Left ventricle myocardium superior (tissue), 1 donor: ENCODE results near the gene FRAT1. TPM values are rescaled to one million over a fixed set of nuclear protein-coding genes. Genes with fewer than 3 reads are reported as not detected.

Source experiments
- ATAC-seq: fragments of 200-7000 bp; cut with Tn5 transposase; one replicate; pipeline ENCODE4 v1.9.1; 2020; ENCODE audit warnings: mild to moderate bottlenecking, moderate library complexity
- DNase-seq: peaks from one replicate; pipeline ENCODE4 v3.0.0-alpha.2; 2020
- intact Hi-C: fragments of 100-400 bp; cut with micrococcal nuclease; formaldehyde crosslinking; loops from one replicate; pipeline ENCODE4 v1.11.0; 2022
- total RNA-seq: library from RNA; stranded (reverse); fragmentation: NEBNext Ultra II Directional; extraction: Animal tissue kit (Norgen Biotek cat#: 25700); gene quantifications from one replicate; pipeline ENCODE4 v1.2.1, GENCODE V29; 2021
- donor health status: DM: no; HTN: yes; CAD: no; lungs with severe emphysema.

The FRAT1 gene
- total RNA-seq, 1 donor from 2014 or later: 6.8 TPM

DNA sequence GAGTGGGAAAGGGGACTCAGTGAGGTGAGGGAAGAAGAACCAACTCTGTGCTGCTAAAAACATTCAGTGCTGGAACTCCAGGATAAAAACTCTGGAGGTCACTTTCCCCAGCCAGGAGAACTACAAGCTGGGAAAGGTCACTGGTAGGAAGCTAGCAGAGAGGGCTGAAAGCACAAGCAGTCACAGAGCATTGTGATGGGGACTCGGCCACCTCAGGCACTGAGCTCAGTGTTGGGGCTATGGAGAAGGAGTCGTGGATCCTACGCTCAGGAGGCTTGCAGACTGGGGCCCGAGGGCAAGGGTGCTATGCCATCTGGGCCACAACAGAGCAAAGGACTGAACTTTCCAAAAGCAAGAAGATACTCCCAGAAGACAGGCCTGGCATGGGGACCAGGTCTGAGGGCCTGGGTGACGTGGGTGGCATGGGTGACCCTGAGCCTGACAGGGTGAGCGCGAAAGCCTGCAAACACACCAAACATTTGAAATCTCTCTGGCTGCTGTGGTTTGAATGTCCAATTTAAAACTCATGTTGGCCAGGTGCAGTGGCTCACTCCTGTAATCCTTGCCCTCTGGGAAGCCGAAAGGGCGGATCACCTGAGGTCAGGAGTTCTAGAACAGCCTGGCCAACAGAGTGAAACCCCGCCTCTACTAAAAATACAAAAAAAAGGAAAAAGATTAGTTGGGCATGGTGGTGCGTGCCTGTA is 16.8 kb upstream of the FRAT1 start:
- no peak for DNase-seq
- no peak for ATAC-seq
- intact Hi-C loops: no loop called here

DNA sequence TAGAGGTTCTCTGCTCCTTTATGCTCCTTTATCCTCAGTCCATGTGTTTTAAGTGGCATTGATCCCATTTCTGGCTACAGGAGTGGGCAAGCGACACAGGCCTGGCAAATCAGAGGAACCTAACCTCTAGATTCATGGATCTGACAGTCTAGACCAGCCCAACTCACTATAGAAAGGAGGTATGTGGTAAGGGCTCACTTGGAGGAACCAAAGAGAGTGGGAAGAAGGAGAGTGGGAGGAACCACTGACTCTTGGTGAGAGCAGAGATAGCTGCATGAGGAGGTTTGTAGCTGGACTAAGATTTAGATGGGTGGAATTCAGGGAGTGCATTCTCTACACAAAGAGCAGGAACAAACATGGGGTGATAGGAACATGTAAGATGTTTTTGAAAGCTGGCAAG is 11.6 kb upstream of the FRAT1 start:
- no peak for ATAC-seq
- intact Hi-C loops: no loop called here
- no peak for DNase-seq

DNA sequence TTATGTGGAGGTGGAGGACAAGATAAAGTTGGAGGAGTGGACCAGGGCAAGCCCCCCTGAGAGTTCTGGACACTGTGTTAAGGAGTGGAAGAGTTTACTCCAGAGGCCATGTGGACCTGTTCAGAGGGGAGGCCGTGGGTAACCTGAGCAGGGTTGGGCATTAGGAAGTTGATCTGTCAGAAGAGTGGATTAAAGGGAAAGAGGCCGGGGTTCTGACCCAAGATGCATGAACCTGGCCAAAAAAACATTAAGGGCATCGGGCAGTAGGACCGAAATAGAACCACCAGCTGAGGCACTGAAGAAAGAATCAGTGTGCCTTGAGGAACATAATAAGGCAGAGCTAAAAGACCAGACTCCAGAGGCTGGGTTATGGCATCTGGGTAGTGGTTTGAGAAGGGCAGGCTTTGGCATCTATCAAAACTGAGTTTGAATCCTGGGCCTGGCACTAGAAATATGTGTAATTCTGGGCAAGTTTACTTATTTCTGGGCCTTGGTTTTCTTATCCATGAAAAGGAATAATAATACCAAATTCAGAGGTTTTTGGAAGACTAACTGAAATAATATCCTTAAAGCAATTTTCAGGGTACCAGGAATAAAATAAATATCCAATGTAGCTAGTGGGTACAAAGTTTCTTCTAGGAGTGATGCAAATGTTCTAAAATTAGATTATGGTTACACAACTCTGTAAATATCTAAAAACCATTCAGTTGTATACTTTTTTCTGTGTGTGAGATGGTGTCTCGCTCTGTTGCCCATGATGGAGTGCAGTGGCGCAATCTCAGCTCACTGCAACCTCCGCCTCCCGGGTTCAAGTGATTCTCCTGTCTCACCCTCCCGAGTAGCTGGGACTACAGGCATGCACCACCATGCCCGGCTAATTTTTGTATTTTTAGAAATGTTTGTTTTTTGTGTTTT is 10.9 kb upstream of the FRAT1 start:
- ATAC-seq (no peak), DNase-seq (no peak)
- intact Hi-C loops: no loop called here

DNA sequence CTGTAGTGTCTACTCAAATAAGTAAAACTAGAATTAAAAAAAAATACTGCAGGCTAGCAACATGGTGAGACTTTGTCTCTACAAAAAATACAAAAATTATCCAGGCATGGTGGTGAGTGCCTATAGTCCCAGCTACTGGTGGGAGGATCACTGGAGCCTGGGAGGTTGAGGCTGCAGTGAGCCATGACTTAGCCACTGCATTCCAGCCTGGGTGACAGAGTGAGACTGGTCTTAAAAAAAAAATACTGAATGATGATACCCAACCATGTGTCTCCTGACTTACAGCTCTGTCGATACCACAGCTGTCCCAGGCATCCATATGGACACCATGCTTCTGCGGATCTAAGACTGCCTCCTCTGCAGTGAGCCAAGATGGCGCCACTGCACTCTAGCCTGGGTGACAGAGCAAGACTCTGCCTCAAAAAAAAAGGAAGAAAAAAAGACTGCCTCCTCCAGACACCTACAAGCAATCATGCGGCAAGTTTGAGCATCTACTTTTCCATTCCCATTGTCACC is 7.9 kb upstream of the FRAT1 start:
- no peak for DNase-seq
- intact Hi-C loops: no loop called here
- no peak for ATAC-seq

DNA sequence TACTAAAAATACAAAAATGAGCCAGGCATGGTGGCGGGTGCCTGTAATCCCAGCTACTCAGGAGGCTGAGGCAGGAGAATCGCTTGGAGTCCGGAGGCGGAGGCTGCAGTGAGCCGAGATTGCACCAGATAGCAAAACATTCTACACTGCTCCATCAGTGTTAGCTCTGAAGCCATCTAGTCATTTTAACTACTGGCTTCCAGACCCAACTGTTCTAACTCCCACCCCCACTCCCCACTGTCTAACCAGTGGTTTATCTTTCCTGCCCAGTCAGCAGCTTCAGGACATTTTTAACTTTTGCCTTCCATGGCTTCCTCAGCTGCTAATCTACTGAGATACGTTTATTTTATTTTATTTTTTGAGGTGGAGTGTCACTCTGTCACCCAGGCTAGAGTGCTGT is 6.2 kb upstream of the FRAT1 start:
- intact Hi-C loops: no loop called here
- DNase-seq: no peak
- no peak for ATAC-seq

DNA sequence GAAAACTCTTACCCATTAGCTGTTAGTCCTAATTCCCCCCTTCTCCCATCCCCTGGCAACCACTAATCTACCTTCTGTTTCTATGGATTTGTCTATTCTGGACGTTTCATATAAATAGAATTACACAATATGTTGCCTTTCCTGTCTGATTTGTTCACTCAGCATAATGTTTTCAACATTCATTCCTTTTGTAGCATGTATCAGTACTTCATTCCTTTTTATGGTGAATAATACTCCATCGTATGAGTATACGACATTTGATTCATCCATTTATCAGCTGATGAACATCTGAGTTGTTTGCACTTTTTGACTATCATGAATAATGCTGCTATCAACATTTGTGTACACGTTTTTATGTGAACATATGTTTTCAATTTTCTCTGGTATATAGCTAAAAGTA is 4.4 kb upstream of the FRAT1 start:
- ATAC-seq (no peak), DNase-seq (no peak)
- intact Hi-C loops: no loop called here

DNA sequence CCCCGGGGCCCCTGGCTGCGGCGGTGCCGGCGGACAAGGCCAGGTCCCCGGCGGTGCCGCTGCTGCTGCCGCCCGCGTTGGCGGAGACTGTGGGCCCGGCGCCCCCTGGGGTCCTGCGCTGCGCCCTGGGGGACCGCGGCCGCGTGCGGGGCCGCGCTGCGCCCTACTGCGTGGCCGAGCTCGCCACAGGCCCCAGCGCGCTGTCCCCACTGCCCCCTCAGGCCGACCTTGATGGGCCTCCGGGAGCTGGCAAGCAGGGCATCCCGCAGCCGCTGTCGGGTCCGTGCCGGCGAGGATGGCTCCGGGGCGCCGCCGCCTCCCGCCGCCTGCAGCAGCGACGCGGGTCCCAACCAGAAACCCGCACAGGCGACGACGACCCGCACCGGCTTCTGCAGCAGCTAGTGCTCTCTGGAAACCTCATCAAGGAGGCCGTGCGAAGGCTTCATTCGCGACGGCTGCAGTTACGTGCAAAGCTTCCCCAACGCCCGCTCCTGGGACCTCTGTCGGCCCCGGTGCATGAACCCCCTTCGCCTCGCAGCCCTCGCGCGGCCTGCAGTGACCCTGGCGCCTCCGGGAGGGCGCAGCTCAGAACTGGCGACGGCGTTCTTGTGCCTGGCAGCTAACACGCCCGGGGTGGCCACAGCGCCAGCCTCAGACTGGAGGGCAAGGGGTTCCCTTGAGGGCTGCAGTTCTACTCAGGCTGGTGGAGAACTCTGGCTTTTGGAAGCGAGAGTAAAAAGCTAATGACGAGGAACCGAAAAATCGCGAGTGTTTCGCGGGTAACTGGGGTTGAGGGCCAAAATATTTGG is 804 bp downstream of the FRAT1 start:
- peak; percentile 79 for DNase-seq
- intact Hi-C loops: no loop called here

DNA sequence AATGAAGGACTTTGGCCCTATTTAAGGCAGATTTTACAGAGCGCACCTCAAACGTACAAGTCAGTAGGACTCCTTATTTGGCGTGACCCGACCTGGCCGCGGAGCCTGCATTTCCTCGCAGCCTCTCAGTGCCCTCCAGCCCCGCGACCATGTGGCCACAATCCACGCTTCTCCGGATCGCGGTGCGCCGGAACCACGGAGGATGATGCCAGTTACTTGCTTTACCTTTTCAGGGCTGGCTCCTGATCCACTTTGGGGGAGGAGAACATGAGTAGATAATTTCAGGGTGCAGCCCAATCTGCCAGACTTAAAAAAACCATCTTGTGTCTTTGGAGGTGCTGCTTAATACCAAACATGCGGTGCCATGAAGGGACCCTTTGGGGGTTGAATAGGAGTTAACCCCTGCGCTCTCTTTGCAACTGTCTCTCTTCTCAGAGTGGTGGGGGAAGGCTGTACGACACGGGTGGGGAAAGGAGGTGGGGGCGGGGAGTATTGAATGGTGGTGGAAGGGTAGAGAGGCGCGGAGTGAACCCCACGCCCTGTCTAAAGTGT is 1.5 kb downstream of the FRAT1 start:
- intact Hi-C loops: no loop called here
- DNase-seq (peak; percentile 36), ATAC-seq (no peak)

More for the DNA sequence above, 804 bp downstream of the FRAT1 start:
- ATAC-seq: peak; percentile 57

DNA sequence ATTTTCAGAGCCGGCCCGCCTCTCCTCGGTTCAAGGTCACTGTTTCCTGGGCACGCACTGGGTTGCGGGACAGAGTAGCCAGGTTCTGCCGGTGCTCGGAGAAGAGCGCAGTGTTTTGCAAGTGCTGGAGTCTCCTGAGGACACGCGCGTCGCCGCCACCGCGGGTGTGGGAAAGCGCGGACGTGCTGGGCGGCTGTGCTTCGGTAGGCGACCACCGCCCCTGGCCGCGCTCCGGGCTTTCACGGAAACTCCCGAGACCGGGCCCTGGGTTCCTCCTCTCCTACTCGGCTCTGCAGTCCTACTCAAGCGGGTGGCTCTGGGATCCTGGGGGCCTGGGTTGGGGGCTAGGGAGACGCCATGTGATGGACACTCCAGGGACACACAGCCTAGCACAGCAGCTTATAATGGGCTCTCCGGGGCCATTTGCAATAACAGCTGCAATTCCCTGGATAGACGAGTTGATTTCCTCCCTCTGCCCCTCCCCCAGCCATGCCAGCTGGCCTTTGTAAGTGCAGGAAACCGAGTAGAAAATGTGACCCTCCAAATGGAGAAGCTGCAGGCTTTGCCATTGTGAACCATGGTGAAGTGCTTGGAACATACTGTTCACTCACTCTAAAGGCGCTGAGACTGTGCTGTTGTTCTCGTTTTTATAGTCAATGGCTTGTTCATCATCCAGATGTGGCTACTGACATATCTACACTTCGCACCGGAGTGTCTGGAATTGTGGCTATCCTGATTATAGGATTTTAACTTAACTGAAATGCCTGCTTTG is 2.1 kb downstream of the FRAT1 start:
- intact Hi-C loops: no loop called here
- DNase-seq (peak; percentile 64), ATAC-seq (peak; percentile 10)

DNA sequence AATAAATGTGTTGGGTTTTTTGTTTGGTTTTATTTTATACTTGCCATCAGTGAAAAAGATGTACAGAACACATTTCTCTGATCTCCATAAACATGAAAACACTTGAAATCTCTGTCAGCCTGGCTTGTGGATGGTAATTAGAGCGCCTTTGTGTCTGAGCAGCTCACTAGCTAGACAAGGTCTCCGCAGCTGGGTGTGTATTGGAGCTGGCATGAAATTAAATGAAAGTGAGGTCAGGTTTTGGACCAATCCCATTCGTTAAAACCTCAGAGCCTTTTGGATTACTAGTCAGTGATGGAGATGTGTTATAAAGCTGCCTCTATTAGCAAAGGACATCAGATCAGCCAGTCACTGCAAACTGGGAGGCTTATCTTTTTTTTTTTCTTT is 2.7 kb downstream of the FRAT1 start:
- intact Hi-C loops: no loop called here
- DNase-seq (no peak), ATAC-seq (no peak)

DNA sequence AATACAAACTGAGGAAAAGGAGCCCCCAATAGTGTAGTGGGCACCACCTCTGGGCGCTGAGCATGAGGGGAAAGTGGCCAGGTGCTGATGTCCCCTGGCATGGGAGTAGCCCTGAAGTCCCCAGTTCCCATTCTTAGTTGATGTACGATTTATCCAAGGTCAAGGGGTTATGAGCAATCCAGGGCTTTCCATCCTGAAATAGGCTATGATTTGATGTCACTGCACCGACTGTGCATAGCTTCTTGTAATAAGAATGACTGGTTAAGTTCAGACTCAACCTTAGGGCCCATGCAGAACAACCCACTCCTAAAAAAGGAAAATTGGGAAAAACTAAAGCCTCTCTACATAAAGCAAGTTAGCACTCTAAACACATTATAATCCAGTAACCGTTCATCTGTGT is 4.4 kb downstream of the FRAT1 start:
- DNase-seq: no peak
- no peak for ATAC-seq
- intact Hi-C loops: no loop called here

DNA sequence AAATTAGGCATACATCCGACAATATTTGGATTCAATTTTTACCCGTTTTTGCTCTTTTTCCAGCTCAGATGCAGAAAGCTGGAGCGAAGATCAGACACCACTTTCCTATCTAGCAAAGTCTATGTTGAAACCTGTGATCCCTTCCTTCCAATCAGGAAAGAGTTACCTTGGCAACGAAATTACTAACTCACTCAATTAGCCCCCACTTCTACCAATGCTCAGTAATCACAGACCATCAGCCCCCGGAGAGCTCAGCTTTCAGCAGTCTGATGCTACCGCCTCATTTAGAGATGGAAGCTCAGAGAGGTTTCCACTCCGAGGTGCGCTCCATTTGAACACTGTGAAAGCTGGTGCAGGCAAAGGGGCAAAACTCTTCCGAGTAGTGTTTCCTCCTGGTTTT is 6.7 kb downstream of the FRAT1 start:
- intact Hi-C loops: no loop called here
- ATAC-seq (no peak), DNase-seq (no peak)

DNA sequence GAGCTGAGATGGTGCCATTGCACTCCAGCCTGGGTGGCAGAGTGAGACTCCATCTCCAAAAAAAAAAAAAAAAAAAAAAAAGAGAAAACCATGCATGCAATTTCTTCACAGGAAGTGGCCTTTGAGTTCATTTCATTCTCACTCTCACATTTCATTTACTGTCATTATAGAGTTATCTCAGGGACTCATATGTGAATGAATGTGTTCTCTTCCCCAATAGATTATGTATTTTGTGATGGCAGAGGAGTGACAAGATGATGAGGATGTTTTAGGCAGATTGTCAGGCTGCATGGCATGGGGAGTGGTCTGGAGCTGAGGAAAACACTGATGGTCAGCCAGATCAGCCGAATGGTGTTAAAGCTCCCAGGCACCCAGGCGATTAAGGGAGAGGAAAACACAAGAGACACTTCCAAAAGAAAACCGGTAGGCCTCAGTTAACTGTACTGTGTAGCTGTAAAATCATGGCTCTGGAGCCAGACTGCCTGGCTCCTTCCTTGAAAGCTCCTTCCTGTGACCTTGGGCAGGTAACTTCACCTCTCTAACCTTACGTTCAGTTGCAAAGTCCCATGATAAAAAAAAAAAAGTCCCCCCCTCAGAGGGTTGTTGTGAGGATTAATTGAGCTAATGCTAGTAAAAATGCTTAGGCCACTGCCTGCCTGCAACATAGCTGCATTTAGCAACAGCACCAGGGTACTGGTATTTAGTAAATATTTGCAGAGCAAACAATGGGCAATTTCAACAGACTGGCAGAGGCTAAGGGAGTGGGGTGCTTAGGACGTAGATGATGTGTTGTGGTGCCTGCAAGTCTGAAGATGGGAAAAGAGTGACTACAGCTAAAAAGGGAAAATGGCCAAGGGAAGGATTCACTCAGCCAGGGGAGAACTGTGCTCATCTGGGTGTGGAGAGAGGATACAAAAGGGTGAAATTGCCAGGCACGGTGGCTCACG is 8.6 kb downstream of the FRAT1 start:
- DNase-seq (no peak), ATAC-seq (no peak)
- intact Hi-C loops: no loop called here

DNA sequence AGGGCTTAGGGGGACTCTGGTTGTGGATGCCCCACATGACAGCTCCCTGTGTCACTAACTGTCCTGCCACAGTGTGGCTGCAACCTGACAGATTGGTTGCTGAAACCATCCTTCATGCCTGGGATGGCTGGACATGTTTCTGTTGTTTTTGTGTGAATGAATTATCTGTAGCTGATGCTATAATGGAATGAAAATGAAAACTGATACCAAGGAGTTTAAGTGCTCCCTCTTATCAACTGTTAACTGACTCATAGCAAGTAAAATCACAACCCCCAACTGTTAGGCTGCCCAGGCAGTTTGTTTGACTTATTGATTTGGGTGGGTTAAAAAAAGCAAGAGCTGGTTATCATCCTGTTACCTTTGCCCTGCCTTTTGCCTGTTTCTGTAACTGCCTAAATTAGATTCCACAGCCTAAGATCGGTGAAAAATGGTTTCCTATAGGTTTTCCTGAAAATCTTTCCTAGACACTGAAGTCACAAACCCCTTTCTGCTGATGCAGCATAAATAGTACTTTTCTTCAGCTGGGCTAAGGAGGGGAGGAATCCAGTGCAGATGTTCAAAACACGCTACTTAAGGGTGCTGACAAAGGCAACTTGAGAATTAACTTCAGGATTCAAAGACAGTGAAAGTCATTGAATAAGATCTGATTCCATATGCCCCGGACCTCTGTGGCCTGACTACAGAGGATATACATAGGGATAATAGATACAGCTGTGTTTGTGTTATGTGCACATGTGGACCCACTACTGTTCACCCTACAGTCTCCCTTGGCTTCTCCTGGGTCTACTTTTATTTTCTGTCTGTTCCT is 9.8 kb downstream of the FRAT1 start:
- ATAC-seq (no peak), DNase-seq (no peak)
- intact Hi-C loops: no loop called here

DNA sequence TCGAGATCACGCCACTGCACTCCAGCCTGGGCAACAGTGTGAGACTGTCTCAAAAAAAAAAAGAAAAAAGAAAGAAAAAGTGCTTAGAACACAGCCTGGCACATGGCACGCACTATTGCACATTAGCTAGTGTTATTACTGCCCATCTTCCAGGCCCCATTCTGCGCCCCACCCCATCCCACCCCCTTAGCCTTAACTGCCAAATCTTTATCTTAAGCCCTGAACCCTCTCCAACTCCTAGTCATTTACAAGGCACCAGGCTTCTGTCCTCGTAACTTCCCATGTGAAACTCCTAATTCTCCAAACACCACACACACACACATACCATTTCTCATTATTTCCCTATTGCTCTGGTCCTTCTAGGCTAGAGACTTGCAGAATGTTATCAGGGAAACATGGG is 10.7 kb downstream of the FRAT1 start:
- DNase-seq: no peak
- intact Hi-C loops: no loop called here
- no peak for ATAC-seq

DNA sequence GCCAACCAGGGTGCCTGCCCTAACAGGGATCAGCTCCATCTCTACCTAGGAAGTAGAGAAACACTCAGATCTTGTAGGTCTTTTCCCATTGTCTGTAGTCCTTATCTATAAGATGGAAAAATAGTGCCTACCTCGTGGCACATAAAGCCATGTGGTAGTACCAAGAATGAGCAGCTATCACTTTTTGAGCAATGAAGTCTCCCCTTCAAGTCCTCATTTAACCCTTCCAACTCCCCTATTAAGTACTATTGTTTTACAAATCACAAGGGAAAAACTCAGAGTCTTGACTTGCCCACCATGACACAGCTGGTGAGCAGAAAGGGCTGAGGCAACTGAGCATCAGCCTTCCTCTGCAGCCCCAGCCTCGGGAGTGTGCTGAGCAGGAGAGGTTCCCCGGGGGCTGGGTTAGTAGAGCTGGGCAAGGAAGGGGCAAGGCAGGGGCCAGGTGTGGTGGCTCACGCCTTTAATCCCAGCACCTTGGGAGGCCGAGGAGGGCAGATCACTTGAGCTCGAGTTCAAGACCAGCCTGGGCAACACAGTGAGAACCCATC is 12.2 kb downstream of the FRAT1 start:
- intact Hi-C loops: no loop called here
- DNase-seq: no peak
- no peak for ATAC-seq
